Stimulated activated CD4-positive, alpha-beta T cell treated with anti-CD3 and anti-CD28 coated beads, TNF-alpha, amount 100 ng/mL, for 4 hours (primary cell): ENCODE data around the gene TXNL1.
"Not testable (repeated sequence)": the region's sequence is repeated elsewhere in the genome, so short reads cannot be mapped to it uniquely, and the experiment has no call there.

ENCODE experiments used
- DNase-seq, 3 experiments: peaks; one replicate each; pipeline ENCODE4 v3.0.0-alpha.2; 2020; ENCODE audit warnings: low read depth in 3 of 3

TXNL1 gene

GRCh38 chr18:56645415-56646016, 7.1 kb upstream of the TXNL1 start:
- no peak for DNase-seq

GRCh38 chr18:56643381-56643780, 5.0 kb upstream of the TXNL1 start:
- DNase-seq: no peak

- DNase-seq: no peak
These were observed 3.4 kb upstream of the TXNL1 start for GRCh38 chr18:56641714-56642337.

- no peak for DNase-seq
These were observed 1.2 kb upstream of the TXNL1 start for GRCh38 chr18:56639571-56639970.

GRCh38 chr18:56639104-56639381, 651 bp upstream of the TXNL1 start:
- no peak for DNase-seq

GRCh38 chr18:56637711-56638231, 621 bp downstream of the TXNL1 start:
- no peak for DNase-seq

- no peak for DNase-seq
These were observed 1.2 kb downstream of the TXNL1 start for GRCh38 chr18:56637176-56637575.

GRCh38 chr18:56635007-56635406, 3.4 kb downstream of the TXNL1 start:
- no peak for DNase-seq

- no peak for DNase-seq
These were observed 6.0 kb downstream of the TXNL1 start for GRCh38 chr18:56632070-56633022.

- DNase-seq: no peak
These were observed 10.4 kb downstream of the TXNL1 start for GRCh38 chr18:56627991-56628390.

GRCh38 chr18:56615738-56616520, 22.5 kb downstream of the TXNL1 start:
- no peak for DNase-seq

- no peak for DNase-seq
These were observed 31.8 kb downstream of the TXNL1 start for GRCh38 chr18:56606618-56607017.

GRCh38 chr18:56598422-56598821, 40.0 kb downstream of the TXNL1 start:
- DNase-seq: no peak

- no peak for DNase-seq
These were observed 44.5 kb downstream of the TXNL1 start for GRCh38 chr18:56593906-56594305.

GRCh38 chr18:56580026-56580425, 58.4 kb downstream of the TXNL1 start:
- DNase-seq: no peak

- no peak for DNase-seq
These were observed 58.9 kb downstream of the TXNL1 start for GRCh38 chr18:56579451-56579850.

GRCh38 chr18:56576826-56577573, 61.4 kb downstream of the TXNL1 start:
- DNase-seq: no peak

GRCh38 chr18:56575819-56576663, 62.4 kb downstream of the TXNL1 start:
- DNase-seq: no peak

- no peak for DNase-seq
These were observed 63.5 kb downstream of the TXNL1 start for GRCh38 chr18:56574861-56575260.

- not testable (repeated sequence) for DNase-seq
These were observed 66.1 kb downstream of the TXNL1 start for GRCh38 chr18:56572267-56572666.
